Fibroblast of the aortic adventitia (primary cell): Measurements from ENCODE around the gene SCARB2. TPM values are rescaled to one million over a fixed set of nuclear protein-coding genes. Genes with fewer than 3 reads are reported as not detected.

Experiments used
- DNase-seq: peaks from one replicate; pipeline ENCODE4 v3.0.0-alpha.2; 2010; ENCODE audit warnings: low read depth
- H3K4me3 ChIP-seq: 2 replicates; pipeline ENCODE4 v1.5.1; 2011; ENCODE audit warnings: low read depth, mild to moderate bottlenecking, control low read depth, low read length, moderate library complexity
- total RNA-seq: library from RNA; depleted of rRNA; stranded (reverse); fragments of >200 nt; gene quantifications from 2 replicates; pipeline ENCODE4 v1.2.3, GENCODE V29; 2012; ENCODE audit warnings: low replicate concordance
- TF ChIP-seq, protein P1 (sequence below): IDR thresholded peaks from 2 replicates; pipeline ENCODE4 v1.5.1; 2011; ENCODE audit warnings: mild to moderate bottlenecking, low read length, control low read depth, inconsistent platforms; ENCODE audit not compliant: insufficient read depth

The SCARB2 gene
- total RNA-seq, 1 donor, result 184 TPM

DNA sequence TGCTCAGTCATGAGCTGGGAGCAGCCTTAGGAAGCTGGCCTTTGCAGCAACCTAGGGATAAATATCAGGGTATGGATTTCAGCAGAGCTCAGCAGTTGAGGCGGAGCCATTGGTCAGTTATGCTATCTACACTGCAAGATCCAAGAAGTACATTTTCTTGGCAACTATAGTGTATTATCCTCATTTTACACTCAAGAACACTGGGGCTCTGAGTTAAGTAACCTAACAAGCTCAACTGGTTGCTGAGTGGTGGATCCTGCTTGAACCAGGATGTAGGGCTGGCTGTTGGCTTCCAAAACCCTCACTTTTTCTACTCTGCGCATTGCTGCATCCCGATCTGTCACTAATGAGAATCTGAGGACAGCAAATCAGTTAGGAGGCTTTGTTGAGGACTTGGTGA is 1.5 kb upstream of the SCARB2 start:
- no peak overlapping the region for H3K4me3 ChIP-seq
- TF ChIP-seq, protein P1, sequence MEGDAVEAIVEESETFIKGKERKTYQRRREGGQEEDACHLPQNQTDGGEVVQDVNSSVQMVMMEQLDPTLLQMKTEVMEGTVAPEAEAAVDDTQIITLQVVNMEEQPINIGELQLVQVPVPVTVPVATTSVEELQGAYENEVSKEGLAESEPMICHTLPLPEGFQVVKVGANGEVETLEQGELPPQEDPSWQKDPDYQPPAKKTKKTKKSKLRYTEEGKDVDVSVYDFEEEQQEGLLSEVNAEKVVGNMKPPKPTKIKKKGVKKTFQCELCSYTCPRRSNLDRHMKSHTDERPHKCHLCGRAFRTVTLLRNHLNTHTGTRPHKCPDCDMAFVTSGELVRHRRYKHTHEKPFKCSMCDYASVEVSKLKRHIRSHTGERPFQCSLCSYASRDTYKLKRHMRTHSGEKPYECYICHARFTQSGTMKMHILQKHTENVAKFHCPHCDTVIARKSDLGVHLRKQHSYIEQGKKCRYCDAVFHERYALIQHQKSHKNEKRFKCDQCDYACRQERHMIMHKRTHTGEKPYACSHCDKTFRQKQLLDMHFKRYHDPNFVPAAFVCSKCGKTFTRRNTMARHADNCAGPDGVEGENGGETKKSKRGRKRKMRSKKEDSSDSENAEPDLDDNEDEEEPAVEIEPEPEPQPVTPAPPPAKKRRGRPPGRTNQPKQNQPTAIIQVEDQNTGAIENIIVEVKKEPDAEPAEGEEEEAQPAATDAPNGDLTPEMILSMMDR, result no peak

DNA sequence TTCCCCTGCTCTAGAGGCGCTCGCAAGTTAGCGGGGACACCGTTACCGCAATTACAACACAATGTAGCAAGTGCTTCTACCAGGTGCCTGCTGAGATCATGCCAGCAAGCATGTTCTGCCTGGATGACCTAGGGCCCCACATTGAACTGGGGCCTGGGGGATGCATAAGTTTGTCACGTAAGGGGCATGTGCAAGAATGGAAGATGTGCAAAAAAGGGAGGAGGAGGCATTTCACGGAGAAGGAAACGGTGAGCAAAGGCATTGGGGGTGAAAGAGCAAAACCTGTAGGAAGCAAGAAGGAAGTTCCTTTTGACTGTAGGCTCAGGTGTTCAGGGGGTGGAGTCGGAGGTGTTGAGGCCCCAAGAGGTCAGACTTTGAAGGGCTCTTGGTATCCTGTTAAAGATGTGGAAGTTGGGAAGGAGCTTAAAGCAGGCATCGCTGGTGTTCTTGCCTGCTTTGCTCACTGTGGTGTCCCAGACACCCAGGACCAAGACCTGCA is 602 bp upstream of the SCARB2 start:
- TF ChIP-seq, protein P1, result no peak

More for the DNA sequence above, 1.5 kb upstream of the SCARB2 start:
- no peak for DNase-seq

DNA sequence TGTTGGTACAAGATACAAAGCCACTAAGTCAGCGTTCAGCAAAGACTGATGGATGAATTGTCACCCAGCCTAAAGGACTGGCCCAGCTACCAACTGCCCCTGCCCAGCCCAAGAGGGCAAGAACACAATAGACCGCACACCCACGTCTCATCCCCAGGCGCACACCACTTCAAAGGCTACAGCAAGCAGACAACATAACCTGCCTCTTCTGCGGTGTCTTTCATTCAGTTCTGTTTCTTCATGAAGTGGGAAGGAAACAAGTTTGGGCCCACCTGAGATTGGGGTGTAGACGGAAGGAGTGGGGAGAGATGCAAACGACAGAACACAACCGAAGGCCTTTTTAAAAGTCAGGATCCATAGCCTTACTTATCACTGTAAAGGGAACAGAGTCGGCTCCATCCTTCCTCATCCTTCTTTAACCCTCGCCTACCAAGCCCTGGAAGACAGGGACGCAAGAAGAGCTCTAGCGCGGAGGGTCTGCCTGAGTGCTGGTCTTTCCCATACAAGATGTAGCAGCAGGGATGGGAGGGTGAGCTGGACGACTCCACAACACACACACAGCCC is 691 bp downstream of the SCARB2 start:
- peak overlapping the region; percentile 87 for H3K4me3 ChIP-seq
- TF ChIP-seq, protein P1, result no peak
- peak; percentile 55 for DNase-seq

More for the DNA sequence above, 602 bp upstream of the SCARB2 start:
- DNase-seq, result no peak
- H3K4me3 ChIP-seq, result peak overlapping the region; percentile 87

DNA sequence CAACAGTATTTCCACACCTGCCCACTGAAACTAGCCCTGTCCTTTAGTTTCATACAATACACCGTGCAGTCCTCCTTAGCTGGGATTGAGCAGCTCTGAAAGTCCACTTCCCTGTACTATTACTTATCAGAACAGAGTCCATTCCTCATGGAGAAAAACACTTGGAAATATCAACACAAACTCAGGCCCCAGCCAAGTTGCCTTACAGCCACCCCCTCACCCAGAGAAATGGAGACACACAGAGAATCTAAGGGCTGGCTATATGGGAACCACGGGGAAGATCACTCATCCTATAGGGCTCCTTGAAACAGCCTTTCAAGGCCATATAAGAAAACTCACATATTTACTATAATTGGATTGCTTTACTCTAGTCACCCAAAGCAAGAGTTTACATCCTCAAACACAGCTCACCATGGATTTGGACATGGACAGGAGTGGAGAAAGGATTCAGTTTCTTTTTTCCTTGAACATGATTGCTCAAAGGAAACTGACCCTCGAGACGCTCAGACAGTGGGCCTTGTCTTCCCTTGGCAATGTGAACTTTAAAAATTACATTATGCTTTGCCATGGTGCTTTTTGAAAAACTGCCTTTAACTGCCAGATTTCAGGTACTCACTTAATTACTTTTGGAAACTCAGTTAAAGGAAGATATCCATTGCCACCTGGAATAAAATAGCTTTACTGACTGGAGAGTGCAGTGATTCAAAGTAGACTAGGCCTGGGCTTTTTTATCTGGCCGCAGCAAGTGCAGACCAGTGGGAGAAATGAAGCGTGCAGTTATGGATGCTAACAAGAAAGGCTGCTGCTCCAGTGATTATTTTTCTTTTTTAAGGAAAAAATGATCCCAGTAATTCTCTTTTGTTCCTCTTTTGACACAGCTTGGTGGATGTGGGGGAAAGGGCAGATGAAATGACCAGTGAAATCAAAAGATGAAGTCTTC is 1.6 kb downstream of the SCARB2 start:
- TF ChIP-seq, protein P1, result no peak
- H3K4me3 ChIP-seq, result peak overlapping the region; percentile 87
- peak; percentile 30 for DNase-seq

DNA sequence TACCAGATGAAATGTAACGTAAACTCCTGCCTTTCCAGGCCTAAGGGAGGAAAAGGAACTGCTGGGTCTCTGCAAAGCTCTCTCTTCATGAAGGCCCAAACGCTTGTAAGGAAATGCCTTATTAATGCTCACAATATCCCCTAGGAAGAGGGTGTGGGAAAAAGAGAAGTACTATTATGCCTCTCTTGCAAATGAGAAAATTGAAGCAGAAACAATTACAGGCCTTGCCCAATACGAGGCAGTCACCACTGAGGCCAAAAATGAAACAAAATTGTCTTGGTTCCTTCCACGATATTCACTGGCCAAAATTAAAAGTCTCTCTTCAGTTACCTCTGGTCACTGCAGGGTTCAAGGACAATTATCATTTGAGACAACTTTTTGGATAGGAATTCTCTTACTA is 3.2 kb downstream of the SCARB2 start:
- DNase-seq, result peak; percentile 31
- TF ChIP-seq, protein P1, result no peak
- H3K4me3 ChIP-seq, result peak overlapping the region; percentile 39

DNA sequence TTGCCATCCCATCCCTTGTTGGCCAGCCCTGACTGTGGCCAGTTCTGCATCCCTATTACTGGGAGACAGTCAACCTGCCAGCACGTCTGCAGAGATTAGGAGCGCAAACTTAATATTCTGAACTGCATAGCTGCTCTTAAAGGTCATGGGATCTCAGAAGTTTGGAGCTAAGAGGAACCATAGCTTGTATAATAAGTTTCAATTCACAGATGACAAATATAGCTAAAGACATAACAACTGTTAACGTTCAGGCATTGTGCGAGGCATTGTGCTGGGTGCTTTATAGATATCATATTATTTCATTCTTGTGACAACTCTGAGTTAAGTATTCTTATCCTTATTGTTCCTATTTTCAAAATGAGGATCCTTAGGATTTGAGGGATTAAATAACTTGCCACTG is 3.7 kb downstream of the SCARB2 start:
- DNase-seq, result no peak
- H3K4me3 ChIP-seq, result peak overlapping the region; percentile 39
- TF ChIP-seq, protein P1, result no peak
